RKO (cell line): ENCODE data around the gene CDCA3.

Experiments
- DNase-seq: peaks from one replicate; pipeline ENCODE4 v3.0.0-alpha.2; 2016; ENCODE audit warnings: low spot score

Gene CDCA3

GRCh38 chr12:6832125-6832524 is 19.0 kb downstream of the CDCA3 start:
- DNase-seq: no peak

- DNase-seq: no peak
Observed at GRCh38 chr12:6831450-6831995, 19.6 kb downstream of the CDCA3 start.

GRCh38 chr12:6830999-6831398 is 20.1 kb downstream of the CDCA3 start:
- DNase-seq: no peak

GRCh38 chr12:6830286-6830890 is 20.7 kb downstream of the CDCA3 start:
- no peak for DNase-seq

- peak; percentile 30 for DNase-seq
Observed at GRCh38 chr12:6829536-6830220, 21.4 kb downstream of the CDCA3 start.

- peak; percentile 73 for DNase-seq
Observed at GRCh38 chr12:6828781-6829535, 22.1 kb downstream of the CDCA3 start.

GRCh38 chr12:6827982-6828780 is 22.9 kb downstream of the CDCA3 start, which contains the start of gene P3H3:
Gene P3H3 (plus strand): TSS chr12:6828407. CDS start chr12:6828441, 34 bp downstream.
- peak; percentile 68 for DNase-seq

GRCh38 chr12:6827437-6827911 is 23.6 kb downstream of the CDCA3 start:
- DNase-seq: peak; percentile 83

GRCh38 chr12:6826734-6827436 is 24.2 kb downstream of the CDCA3 start:
- no peak for DNase-seq

GRCh38 chr12:6826125-6826733 is 24.9 kb downstream of the CDCA3 start:
- DNase-seq: no peak

GRCh38 chr12:6825398-6826124 is 25.5 kb downstream of the CDCA3 start:
- no peak for DNase-seq

GRCh38 chr12:6824901-6825381 is 26.1 kb downstream of the CDCA3 start:
- no peak for DNase-seq

- DNase-seq: no peak
Observed at GRCh38 chr12:6824085-6824775, 26.9 kb downstream of the CDCA3 start.

- no peak for DNase-seq
Observed at GRCh38 chr12:6823182-6824084, 27.7 kb downstream of the CDCA3 start.

- no peak for DNase-seq
Observed at GRCh38 chr12:6822426-6823135, 28.5 kb downstream of the CDCA3 start.

GRCh38 chr12:6821591-6822425 is 29.3 kb downstream of the CDCA3 start, which contains the start of gene GPR162:
Gene GPR162 (plus strand): TSS chr12:6821821. CDS start chr12:6823899, 2,078 bp downstream.
- DNase-seq: no peak
